ENCODE results near the gene ANKRD31.
"Not testable (repeated sequence)": the region's sequence is repeated elsewhere in the genome, so short reads cannot be mapped to it uniquely, and the experiment has no call there.

- TF ChIP-seq CTCF (conservative IDR thresholded peaks at IDR 0.05; ENCODE audit: low read depth, low read length); EZH2 (IDR thresholded peaks at IDR 0.05; ENCODE audit: borderline replicate concordance, low read depth, low read length, poor library complexity, severe bottlenecking): not testable (repeated sequence)
These were observed 13.8 kb upstream of the ANKRD31 start for GRCh38 chr5:75250452-75250851.

Data from A673 (cell line).